SK-N-MC (cell line): ENCODE results near the gene EFS.

Source experiments
- EZH2 ChIP-seq: fragments of 200-600 bp; sonication (generic); IDR thresholded peaks from one replicate; pipeline ENCODE4 v1.6.1; 2017; ENCODE audit warnings: antibody characterized with exemption
- FOXP2 ChIP-seq: optimal IDR thresholded peaks from 2 replicates; pipeline ENCODE3; 2011; ENCODE audit warnings: mild to moderate bottlenecking, moderate library complexity; ENCODE audit not compliant: insufficient read depth; ENCODE audit errors: extremely low read length, control extremely low read depth
- POLR2AphosphoS5 ChIP-seq: IDR thresholded peaks from 2 replicates; pipeline ENCODE4 v1.6.1; 2012; ENCODE audit warnings: mild to moderate bottlenecking, low read depth, low read length, borderline replicate concordance

- TF ChIP-seq POLR2AphosphoS5 (peak; percentile 48; the same call in 1 of the 2 replicates), EZH2 (no peak), FOXP2 (no peak)
These were observed 38.3 kb downstream of the EFS start for GRCh38 chr14:23326491-23327332.
